K562 (cell line): ENCODE results near the gene PTPRT.

ENCODE experiments used
- CBX1 ChIP-seq: sonication (generic); IDR thresholded peaks from 2 replicates; pipeline ENCODE4 v1.6.1; 2016; ENCODE audit warnings: antibody characterized with exemption, low read depth, mild to moderate bottlenecking
- MYC ChIP-seq, 2 experiments: fragments of 250-450 bp in 1 of 2; sonication (Bioruptor Pico) in 1 of 2; IDR thresholded peaks; 2 replicates each; pipeline versions ENCODE4 v1.5.1 to v1.6.1; 2012 to 2021; ENCODE audit warnings: low read depth in 2 of 2, borderline replicate concordance in 1 of 2, improper control_type of control experiment in 1 of 2, low read length in 1 of 2, mild to moderate bottlenecking in 1 of 2, moderate library complexity in 1 of 2
- NRF1 ChIP-seq, 2 experiments: fragments of 450-650 bp; IDR thresholded peaks in 1 of 2; conservative IDR thresholded peaks in 1 of 2; 2 replicates each; pipeline ENCODE4 v1.6.1; 2014; ENCODE audit warnings: mild to moderate bottlenecking in 2 of 2
- TF ChIP-seq, protein P1 (sequence below): sonication (generic); formaldehyde crosslinking; IDR thresholded peaks from 2 replicates; pipeline ENCODE4 v1.5.0; 2020; ENCODE audit warnings: missing genetic modification reagents

GRCh38 chr20:42594011-42594410 lies 595.7 kb downstream of the PTPRT start:
- TF ChIP-seq NRF1 (conservative IDR thresholded peaks at IDR 0.05 in 1 of 2, IDR thresholded peaks at IDR 0.05 in 1 of 2) (no peak), MYC (IDR thresholded peaks at IDR 0.05; ENCODE audit: low read depth, low read length) (no peak), MYC (CRISPR knock-in tag; IDR thresholded peaks at IDR 0.05; ENCODE audit: borderline replicate concordance, low read depth) (no peak), CBX1 (no peak)
- TF ChIP-seq, protein P1, sequence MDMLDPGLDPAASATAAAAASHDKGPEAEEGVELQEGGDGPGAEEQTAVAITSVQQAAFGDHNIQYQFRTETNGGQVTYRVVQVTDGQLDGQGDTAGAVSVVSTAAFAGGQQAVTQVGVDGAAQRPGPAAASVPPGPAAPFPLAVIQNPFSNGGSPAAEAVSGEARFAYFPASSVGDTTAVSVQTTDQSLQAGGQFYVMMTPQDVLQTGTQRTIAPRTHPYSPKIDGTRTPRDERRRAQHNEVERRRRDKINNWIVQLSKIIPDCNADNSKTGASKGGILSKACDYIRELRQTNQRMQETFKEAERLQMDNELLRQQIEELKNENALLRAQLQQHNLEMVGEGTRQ (CRISPR knock-in tag): no peak
